HG03039 (cell line): ENCODE data around the gene TMEM204.

Source experiments
- ATAC-seq: cut with Tn5 transposase; IDR thresholded peaks from one replicate; pipeline ENCODE4 v1.9.1; 2021; ENCODE audit warnings: mild to moderate bottlenecking, moderate library complexity; ENCODE audit not compliant: unreplicated experiment

Gene TMEM204

DNA sequence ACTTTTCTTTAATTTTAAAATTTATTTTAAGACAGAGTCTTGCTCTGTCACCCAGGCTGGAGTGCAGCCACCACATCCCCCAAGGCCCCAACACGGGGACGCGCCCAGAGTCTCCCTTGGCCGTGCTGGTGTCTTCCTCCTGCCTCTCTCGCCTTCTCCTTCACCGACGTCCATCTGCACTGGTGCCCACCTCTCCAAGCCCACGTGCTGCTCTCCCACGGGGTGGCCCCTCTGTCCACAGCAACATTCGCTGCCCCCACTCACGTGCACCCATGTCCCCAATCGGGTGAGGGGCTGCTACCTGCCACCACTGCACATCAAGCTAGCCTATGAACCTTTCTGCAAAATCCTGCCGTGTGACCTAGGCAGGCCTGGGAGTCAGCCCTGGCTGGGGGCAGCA, 3.1 kb downstream of the TMEM204 start:
- ATAC-seq, result no peak

DNA sequence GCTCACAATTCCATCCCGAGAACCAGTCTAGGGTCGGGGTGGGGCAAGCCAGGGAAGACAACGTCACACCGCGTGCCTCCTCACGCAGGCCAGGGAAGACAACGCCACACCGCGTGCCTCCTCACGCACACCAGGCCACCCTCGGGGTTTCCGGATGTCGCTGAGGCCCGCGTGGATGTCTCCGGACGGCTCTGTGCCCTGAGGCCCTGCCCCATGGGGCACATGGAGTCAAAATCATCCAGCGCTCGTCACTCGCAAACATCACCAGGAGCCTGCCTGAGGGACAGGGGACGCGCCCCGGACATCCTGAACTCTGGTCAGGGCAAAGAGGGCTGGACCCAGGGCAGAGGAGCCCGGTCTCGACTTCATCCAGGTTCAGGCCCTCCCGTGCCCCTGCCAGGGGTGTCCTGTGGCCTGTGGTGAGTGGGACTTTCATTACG, 3.7 kb downstream of the TMEM204 start:
- no peak for ATAC-seq

DNA sequence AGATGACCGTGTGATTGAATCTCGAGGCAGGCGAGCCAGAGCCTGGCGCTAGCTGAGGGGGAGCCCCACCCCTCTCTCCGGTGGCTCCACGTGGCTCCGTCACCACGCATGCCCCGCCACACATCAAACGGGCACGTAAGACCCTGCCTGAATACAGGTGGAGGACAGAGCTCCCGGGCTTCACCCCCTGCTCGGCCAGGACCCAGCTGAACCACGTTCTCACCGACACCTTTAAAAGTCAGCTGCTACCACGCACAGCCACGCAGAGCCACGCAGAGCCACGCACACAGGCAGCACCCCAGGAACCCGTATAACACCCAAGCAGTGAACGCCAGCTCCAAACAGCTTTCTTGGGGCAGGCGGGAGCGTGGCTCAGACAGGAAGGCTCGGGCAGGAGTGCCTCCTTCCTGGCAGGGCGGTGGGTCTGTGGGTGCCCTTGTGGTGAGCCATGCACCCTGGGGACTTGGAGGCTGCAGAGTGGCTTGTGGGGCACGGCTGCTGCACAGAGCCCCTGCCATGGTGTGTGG, 4.4 kb downstream of the TMEM204 start:
- no peak for ATAC-seq

DNA sequence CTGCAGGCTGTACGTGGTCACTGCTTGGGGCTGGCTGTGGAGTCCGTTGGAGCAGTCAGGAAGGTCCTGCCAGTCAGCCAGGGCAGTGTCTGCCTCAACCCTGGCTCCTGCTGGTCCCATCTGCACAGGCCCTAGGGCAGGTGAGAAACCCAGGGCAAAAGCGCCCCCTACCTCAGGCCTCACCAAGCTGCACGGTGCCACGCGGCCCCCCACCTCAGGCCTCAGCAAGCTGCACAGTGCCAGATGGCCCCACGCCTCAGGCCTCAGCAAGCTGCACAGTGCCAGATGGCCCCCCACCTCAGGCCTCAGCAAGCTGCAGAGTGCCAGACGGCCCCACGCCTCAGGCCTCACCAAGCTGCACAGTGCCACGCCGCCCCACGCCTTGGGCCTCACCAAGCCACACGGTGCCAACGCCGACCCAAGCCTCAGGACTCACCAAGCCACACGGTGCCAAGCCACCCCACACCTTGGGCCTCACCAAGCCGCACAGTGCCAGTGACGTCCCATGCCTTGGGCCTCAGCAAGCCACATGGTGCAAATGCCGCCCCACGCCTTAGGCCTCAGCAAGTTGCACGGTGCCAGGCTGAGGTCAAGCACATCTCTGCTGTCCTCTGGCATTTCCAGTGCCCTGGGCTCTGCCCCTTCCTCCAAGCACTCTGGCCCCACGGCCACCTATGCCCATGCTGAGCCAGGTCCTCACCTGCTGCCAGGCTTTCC, 5.5 kb downstream of the TMEM204 start:
- ATAC-seq, result no peak

GRCh38 chr16:1539720-1540555, 6.5 kb downstream of the TMEM204 start:
- no peak for ATAC-seq

DNA sequence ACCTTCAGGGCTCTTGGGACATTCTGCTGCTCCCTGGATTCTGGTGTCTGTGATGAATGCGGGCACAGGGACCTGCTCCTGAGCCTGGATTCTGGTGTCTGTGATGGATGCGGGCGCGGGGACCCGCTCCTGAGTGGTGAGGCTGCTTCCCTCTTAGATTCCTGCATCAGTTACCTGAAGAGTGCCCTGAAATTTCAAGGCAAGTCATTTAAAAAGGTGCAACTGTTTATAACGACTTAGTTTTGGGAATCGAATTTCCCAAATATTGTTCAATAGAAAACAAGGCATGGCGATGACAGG, 7.0 kb downstream of the TMEM204 start:
- no peak for ATAC-seq

- ATAC-seq, result no peak
Observed at GRCh38 chr16:1541293-1542165, 8.1 kb downstream of the TMEM204 start.

DNA sequence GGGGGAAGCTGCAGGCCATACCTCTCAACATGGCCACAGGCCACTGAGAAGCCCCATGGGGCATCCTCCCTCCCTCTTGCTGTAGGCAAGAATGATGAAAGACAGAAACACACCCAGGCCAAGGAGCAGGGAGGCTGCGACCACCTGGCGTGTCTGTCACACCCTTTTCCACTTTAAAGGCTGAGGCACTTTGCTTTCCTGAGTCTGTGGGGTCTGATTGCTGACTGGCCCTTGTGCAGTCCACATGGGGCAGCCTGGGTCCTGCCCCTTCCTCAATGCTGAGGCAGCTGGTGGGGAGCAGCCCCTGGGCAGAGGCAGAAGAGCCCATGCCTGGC, 8.7 kb downstream of the TMEM204 start:
- no peak for ATAC-seq

- no peak for ATAC-seq
Observed at GRCh38 chr16:1542533-1542932, 9.1 kb downstream of the TMEM204 start.

DNA sequence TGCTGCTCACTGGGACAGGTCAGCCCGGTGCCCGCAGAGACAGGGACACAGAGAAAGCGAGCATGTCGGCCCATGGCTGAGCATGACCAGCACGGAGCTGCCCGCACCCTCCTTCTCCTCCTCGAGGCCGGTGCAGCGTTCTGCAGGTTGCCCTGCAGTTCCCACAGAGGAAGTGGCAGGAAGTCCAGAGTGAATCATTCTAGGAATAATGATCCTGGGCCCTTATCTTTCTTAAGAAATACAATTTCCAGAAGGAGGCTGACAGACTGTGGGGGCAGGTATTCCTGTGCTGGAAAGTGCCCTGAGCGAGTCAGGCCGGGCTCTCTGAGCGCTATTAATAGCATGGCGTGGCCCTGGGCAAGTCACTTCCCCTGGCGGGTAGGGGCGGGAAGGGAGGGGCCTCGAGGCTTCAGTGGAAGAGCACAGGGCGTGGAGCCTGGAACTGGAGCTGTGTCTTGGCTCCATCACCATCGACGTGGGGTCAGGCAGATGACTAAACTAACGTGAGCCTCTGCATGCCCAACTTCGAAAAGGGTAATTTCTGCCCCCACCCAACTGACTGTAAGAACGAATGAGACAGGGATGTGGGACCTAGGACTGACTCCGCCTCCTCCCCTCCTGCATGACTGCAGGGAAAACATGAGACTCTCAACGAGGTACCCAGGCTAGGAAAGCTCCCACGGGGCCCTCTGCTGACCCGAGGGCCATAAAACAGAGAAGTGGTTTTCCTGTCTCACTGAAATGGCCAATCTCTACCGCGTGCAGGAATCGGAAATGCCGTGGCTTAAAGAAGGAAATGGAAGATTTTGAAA, 9.8 kb downstream of the TMEM204 start:
- no peak for ATAC-seq

GRCh38 chr16:1545044-1546040, 11.9 kb downstream of the TMEM204 start:
- ATAC-seq, result no peak

DNA sequence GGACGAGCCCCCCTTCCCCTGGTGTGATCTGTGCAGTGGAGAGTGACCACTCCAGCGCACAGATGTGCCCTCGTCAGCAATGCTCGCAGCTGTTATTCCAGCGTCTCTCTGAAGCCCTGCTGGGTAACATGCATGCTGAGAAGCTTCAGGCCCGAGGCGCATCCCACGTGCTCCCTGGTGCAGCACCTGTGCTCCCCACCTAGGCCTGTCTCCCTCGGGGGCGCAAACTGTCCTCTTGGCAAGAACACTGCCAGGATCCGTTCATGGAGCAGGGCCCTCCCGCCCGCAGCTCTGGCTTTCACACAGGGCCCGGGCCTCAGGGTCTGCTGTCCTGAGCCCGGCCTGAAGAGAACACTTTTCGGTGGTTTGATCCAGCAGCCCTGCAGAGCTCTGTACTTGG, 13.0 kb downstream of the TMEM204 start:
- ATAC-seq, result no peak

GRCh38 chr16:1548233-1548632, 14.8 kb downstream of the TMEM204 start:
- ATAC-seq, result no peak

- ATAC-seq, result no peak
Observed at GRCh38 chr16:1548727-1549126, 15.3 kb downstream of the TMEM204 start.

- no peak for ATAC-seq
Observed at GRCh38 chr16:1550069-1550468, 16.6 kb downstream of the TMEM204 start.

- ATAC-seq, result no peak
Observed at GRCh38 chr16:1550696-1551095, 17.2 kb downstream of the TMEM204 start.

DNA sequence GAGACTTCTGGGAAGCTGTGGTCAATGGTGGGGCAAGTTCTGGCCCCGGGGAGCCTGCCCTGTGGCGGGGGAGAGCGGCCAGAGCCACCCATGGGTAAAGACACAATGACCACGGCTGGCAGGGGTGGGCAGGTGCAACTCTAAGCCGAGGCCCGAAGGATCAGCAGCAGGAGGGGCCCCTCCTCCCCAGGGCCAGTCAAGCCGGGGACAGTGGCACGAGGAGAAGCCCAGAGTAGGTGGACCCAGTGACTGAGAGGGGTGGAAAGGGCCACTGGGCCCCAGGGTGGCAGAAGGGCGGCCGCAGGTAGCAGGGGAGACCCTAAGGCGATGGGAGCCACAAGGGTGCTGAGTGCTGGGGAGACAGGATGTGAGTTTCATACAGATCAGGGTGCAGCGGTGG, 17.7 kb downstream of the TMEM204 start:
- no peak for ATAC-seq

DNA sequence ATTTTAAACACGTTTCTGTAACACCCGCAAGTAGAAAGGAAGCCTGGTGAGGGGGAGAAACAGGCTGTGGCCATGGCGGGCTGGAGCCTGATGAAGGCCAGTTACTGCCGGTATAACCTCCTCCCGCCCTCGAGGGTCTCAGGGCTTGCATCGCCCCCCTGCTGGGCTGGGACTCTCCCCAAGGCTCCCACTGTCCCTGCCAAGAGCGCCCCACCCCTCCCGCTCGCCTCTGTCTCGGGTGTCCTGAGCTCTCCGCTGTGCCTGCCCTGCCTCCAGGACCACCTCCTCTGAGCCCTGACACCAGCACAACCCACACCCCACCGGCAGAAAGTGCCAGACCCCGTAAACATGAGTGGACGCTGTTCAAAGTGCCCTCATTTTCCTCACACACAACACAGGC, 18.7 kb downstream of the TMEM204 start:
- no peak for ATAC-seq
